ENCODE results near the gene AGFG2. TPM values are rescaled to one million over a fixed set of nuclear protein-coding genes. Genes with fewer than 3 reads are reported as not detected.

AGFG2 gene
- total and polyA plus RNA-seq, 7 donors, result 17.5 to 33.0 (median 28.8) TPM

DNA sequence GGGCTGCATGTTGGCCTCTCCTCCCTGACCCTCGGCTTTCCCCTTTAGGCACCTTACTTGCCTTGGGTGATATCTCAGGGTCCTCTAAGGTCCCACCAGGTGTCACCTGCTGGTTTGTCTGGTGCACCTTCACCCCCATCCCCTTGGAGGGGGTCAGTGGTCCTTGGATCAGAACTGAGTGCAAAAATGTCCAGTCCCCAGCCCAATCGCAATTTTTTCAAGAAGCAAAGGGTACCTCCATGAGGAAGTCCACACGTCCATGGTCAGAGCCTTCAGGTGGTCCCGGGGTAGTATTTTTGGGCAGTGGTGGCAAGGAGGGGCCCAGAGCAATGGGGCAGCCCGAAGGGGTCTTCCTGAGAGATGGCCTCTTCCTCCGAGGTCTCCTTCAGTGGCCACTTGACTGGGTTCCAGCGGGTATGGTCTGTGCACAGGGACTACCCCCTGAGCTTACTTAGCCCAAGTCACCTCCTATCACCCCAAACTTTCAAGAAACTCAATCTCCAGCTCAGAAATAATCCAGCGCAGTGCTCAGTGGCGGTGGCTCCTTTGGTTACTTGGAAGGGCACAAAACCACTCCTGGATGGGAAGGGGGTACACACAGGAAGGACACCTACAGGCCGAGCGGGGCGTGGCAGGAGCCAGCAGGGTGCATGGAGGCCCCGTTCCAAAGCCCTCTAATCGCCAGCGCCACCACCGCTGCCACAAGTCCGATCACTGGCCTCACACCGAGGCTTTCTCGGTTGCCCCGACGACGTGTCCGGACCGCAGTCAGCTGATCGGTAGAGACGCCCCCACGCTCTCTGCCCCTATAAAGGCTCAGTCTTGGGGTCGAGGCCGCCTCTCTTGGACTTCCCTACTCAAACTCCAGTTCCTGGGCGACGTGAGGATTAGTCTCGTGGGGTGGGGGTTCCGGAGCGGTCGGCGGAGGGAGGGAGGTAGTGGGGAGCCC, 30.2 kb downstream of the AGFG2 start:
- H3K4me3 ChIP-seq, result peak overlapping the region in 3 of 4 donors; percentile 25 to 44 (median 40)
- peak; percentile 82 for DNase-seq
- H3K27ac ChIP-seq, result peak overlapping the region in 3 of 4 donors; percentile 3 to 40 (median 29)
- H3K27me3 ChIP-seq, result peaks cover 0 to 45% (median 2%) of the 10 kb centered on the region in 3 donors
- WGBS, 2 donors, result 23 to 24% methylated on average over 36 of the region's 36 CpGs
- peaks cover 2 to 14% (median 12%) of the 10 kb centered on the region in 4 donors for H3K4me1 ChIP-seq
- intact Hi-C loops (cut with DNase I), result no loop called here
- peaks cover 0 to 9% (median 3%) of the 10 kb centered on the region in 4 donors for H3K36me3 ChIP-seq
- TF ChIP-seq CTCF (IDR thresholded peaks at IDR 0.05) (peak in 3 of 4 experiments; percentile 23 to 31 (median 28)), POLR2A (IDR thresholded peaks at IDR 0.05) (no peak), EP300 (IDR thresholded peaks at IDR 0.05) (no peak), POLR2AphosphoS5 (IDR thresholded peaks at IDR 0.05) (peak in 2 of 4 donors; percentile 15 to 45)
- no peaks in the 10 kb centered on the region for H3K9me3 ChIP-seq

GRCh38 chr7:100570954-100571828, 32.2 kb downstream of the AGFG2 start:
- peaks cover 7 to 29% (median 21%) of the 10 kb centered on the region in 4 donors for H3K36me3 ChIP-seq
- H3K27me3 ChIP-seq, result peaks cover 0 to 57% (median 2%) of the 10 kb centered on the region in 3 donors
- TF ChIP-seq EP300 (IDR thresholded peaks at IDR 0.05) (no peak), POLR2AphosphoS5 (IDR thresholded peaks at IDR 0.05) (no peak), CTCF (IDR thresholded peaks at IDR 0.05) (no peak), POLR2A (IDR thresholded peaks at IDR 0.05) (no peak)
- H3K4me1 ChIP-seq, result peaks cover 2 to 14% (median 12%) of the 10 kb centered on the region in 4 donors
- 72 to 82% methylated on average over 26 of the region's 26 CpGs for WGBS, 2 donors
- intact Hi-C loops (cut with DNase I), result no loop called here
- no peaks in the 10 kb centered on the region for H3K9me3 ChIP-seq
- no peak overlapping the region for H3K4me3 ChIP-seq
- DNase-seq, result peak; percentile 67
- H3K27ac ChIP-seq, result no peak overlapping the region

DNA sequence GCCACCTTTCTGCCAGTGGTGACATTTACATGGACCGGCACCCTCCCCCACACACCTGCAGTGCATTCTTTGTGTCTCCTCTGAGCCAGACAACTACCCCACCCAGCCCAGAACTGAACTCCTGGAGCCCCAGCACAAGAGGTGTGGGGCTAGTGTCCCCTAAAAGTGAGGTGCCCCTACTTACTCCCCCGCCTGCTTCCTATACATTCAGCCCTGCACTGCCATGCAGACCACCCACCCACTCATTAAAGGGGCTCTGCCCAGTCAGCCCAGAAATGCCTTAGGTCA, 32.8 kb downstream of the AGFG2 start:
- TF ChIP-seq CTCF (IDR thresholded peaks at IDR 0.05) (no peak), EP300 (IDR thresholded peaks at IDR 0.05) (no peak), POLR2A (IDR thresholded peaks at IDR 0.05) (no peak), POLR2AphosphoS5 (IDR thresholded peaks at IDR 0.05) (no peak)
- no peak overlapping the region for H3K27ac ChIP-seq
- intact Hi-C loops (cut with DNase I), result no loop called here
- peaks cover 13 to 35% (median 27%) of the 10 kb centered on the region in 4 donors for H3K36me3 ChIP-seq
- no peaks in the 10 kb centered on the region for H3K9me3 ChIP-seq
- no peak for DNase-seq
- H3K27me3 ChIP-seq, result peaks cover 0 to 57% (median 2%) of the 10 kb centered on the region in 3 donors
- WGBS, 2 donors, result 86 to 93% methylated on average over 2 of the region's 2 CpGs
- no peak overlapping the region for H3K4me3 ChIP-seq
- H3K4me1 ChIP-seq, result peaks cover 2 to 14% (median 12%) of the 10 kb centered on the region in 4 donors

DNA sequence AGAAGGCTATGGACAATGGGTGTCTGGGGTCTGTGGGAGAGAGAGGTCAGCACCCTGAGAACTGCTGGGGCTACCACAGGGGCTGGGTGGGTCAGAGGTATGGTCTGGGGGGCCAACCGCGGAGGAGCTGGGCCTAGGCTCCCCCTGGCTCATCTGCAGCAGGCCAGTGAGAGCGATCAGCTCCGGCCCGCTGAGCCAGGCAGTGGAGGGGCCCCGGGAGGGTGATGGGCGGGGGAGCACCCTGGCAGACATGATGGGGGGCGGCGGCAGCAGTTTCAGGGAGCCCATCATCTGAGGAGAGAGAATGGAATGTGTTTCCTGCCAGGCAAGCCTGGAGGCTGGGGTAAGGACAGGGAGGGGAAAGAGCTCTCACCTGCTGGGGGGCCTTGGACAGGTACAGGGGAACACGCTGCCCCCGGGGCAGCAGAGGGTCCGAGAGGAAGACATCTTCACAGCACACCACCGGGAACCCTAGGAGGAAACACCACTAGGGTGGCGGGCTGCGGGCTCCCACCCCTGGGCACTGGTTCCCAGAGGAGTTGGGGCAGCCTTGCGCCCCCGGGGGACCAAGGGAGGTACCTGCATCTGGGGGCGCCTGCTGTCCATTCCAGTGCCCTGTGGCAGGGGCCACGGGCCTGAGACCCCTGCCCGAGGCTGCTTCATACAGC, 33.4 kb downstream of the AGFG2 start:
- H3K4me1 ChIP-seq, result peaks cover 2 to 14% (median 12%) of the 10 kb centered on the region in 4 donors
- H3K9me3 ChIP-seq, result no peaks in the 10 kb centered on the region
- no peak for TF ChIP-seq POLR2AphosphoS5 (IDR thresholded peaks at IDR 0.05)
- 87% methylated on average over 20 of the region's 20 CpGs for WGBS, 2 donors
- H3K36me3 ChIP-seq, result peaks cover 14 to 41% (median 32%) of the 10 kb centered on the region in 4 donors
- intact Hi-C loops (cut with DNase I), result no loop called here
- no peak overlapping the region for H3K4me3 ChIP-seq
- no peak overlapping the region for H3K27ac ChIP-seq
- peaks cover 0 to 57% (median 2%) of the 10 kb centered on the region in 3 donors for H3K27me3 ChIP-seq
- DNase-seq, result no peak
